Activated CD8-positive, alpha-beta memory T cell treated with anti-CD3 and anti-CD28 coated beads for 1 hour (primary cell): ENCODE measurements around the gene MTA2.

Source experiments
- DNase-seq, 2 donors: peaks; one replicate each; pipeline ENCODE4 v3.0.0-alpha.2; 2020; ENCODE audit warnings: low read depth in 1 of 2; ENCODE audit errors: extremely low read depth in 1 of 2

The MTA2 gene

DNA sequence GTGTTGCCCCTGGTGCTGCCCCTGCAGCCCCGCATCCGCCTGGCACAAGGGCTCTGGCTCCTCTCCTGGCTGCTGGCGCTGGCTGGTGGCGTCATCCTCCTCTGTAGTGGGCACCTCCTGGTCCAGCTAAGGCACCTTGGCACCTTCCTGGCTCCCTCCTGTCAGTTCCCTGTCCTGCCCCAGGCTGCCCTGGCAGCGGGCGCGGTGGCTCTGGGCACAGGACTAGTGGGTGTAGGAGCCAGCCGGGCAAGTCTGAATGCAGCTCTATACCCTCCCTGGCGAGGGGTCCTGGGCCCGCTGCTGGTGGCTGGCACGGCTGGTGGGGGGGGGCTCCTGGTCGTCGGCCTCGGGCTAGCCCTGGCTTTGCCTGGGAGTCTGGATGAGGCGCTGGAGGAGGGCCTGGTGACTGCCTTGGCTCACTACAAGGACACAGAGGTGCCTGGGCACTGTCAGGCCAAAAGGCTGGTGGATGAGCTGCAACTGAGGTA is 11.7 kb upstream of the MTA2 start:
- DNase-seq = no peak

DNA sequence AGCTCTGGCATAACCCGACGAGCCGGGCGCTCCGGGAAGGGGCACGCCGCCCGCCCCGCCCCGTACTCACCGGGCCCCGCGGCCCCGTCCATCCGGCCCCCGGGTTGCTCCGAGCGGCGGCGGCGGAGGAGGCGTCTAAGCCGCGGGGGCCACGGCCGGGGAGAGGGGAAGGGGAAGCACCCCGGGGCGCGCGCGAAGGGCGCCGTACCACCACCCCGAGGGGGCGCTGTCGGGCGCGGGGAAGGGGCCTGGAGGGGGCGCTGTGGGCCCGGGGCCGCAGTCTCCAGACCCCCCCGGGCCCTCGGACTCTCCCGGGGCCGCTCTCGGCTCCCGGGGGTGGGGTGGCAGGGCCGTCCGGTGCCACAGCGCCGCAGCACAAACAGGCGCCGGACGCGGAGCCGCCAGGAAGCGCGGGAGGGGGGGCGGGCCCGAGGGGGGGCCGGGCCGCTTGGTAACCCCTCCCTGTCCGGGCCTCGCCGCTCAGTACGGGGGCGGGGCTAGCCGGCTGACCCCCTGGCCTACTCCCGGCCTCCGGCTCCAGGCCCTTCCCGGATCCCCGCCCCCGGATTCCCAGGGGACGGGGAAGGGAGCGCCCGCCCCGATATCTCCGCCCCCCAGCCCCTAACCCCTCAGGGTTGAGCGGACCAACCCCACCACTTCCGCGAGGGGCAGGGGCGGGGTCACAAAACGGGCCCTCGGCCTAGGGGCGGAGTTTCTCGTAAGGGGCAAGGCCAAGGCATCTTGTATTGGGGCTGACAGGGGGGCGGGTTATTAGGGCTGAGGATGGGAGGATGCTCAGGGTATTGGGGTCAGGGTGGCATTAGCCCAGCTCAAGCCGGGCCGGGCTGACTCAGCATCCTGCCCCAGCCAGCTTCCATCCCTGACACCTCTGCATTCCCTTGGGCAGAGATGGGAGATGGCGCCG is 11.0 kb upstream of the MTA2 start, which contains the start of the genes EML3 and ROM1:
TSS of gene EML3 (minus strand) at position 410 of the 925 bp plus-strand sequence. CDS start at position 92, 318 bp downstream.
TSS of gene ROM1 (plus strand) at position 892 of the 925 bp plus-strand sequence. CDS start at position 917, 25 bp downstream.
- peak; percentile 68 to 79 for DNase-seq

DNA sequence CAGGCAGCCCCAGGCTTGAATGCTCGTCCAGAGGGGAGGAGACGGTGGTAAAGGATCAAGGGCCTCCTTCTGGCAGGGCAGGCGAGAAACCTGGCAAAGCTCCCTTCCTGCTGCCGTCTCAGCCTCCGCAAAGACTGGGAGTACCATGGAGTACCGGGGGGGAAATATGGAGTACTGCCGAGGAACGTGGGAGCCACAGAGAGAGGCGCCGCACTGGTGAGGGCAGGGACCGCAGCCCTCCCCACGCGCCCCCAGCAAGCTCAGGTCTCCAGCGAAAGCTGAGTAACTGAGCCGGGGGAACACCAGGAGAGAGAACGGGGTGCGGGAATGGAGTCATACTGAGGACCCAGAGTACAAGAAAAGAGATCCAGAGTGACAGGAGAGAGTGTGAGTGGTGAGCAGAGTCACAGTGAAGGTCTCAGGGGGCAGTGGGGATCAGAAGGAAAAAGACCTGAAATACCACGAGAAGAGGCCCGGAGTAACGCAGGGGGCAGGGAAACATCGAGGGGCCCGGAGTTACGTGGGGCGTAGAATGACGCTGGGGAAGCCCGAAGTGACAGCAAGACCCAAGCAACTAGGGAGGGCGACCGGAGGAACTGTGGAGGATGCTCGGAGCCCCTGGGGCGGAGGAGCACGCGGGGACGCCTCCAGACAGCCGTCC is 10.2 kb upstream of the MTA2 start:
- DNase-seq = no peak

DNA sequence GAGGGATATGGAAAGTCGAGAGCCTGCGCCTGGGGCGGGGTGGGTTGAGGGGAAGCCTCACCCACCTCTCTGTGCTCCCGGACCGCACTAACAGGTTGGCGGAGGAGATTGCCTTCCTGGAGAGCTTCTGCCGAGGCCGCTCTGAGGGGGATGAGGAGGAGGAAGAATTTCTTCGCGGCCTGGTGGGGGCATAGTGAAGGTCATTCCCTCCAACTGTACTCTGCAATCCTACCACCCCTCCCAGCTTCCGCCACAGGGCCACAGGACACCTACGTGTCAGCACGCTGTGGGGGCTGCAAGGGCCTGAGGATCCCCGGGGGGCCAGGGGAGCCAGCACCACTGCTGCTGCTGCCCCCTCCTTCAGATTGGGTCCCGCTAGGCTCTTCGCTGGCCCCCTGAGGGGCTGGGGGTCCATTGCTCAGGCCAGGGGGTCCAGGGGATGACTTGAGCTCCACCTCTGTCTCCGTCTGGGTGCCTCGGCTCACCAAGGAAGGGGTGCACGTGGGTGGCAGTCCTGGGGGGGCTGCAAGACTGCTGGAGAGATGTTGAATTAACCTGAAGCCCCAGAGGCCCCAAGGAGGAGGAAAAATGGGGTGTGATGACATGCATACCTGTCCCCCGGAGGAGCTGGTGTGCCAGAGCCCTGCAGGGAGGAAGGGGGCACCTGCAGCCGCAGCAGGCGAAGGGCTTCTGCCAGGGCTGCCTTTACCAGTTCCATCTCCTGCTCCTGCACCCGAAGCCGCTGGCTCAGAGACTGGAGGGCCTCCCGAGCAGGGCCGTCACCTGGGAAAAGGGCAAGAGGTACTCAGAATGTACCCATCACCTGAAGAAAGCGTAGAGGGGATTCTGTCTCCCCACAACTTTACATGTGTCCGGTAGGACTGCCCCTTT is 9.4 kb upstream of the MTA2 start:
- DNase-seq = no peak

DNA sequence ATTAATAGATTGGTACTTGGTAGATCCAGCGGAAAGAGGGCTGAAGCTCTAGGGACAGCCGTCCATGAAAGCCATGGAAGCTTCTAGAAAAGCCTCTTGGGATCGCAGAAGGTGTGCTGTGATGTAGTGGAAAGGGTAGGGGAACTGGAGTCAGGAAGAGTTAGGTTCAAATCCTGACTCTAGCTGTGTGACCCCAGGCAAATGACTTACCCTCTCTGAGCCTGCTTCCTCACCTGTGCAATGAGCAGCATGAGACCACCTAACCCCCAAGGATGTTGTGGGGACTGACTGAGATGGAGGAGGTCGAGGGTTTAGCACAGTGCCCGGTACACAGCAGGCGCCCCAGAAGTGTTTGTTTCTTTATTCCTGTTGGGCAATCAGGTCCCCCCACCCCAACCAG is 8.7 kb upstream of the MTA2 start:
- DNase-seq = no peak

DNA sequence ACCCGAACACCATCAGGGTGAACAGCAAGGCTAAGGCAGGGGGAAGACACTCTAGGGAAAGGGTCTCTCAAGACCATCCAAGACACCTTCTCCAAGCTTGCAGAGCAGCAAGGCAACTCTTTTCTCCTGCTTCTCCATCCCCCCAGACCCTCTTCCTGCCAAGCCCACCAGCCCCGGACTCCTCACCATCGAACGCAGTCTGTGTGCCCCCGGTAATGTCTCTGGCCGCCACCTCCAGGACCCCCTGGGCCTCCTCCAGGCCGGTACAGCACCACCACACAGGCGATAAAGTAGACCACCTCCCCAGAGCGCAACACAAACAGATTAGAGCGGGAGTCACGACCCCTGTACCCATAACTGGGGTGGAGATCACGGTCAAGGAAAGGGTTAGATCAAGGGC is 7.1 kb upstream of the MTA2 start:
- no peak for DNase-seq

DNA sequence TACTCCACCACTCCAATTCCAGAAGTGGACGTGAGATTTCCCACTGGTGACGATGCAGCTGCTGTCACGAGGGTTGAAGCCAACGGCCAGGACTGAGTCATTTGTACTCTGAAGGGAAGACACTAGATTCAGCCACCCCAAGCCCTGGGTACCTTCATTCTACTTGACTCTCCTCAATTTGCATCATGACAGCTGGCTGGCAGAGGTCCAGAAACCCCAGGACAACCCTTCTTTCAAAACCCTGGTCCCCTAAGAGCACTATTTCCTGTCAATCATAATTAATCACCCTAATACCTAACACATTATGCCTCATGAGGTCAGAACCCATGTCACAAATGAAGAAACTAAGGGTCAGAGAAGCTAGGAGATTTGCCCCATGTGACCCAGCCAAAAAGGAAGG is 6.0 kb upstream of the MTA2 start:
- DNase-seq = no peak

DNA sequence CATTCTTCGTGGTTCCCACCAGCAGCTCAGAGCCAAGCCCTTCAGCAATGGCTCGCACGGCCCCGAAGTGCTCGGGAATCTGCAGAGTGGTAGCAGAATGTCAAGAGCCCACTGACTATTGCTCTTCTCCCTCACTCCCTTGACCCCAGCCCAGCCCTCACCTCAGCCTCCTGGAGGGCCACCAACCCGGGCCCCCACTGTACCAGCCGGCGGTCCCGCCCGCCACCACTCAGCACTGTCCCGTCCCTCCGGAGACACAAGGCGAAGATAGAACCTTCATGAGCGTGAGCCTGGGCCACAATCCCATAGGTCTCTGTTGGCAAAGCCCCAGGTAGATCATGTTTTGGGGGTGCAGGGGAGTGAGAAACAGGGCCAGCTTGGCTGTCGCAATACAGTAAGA is 4.2 kb upstream of the MTA2 start:
- no peak for DNase-seq

DNA sequence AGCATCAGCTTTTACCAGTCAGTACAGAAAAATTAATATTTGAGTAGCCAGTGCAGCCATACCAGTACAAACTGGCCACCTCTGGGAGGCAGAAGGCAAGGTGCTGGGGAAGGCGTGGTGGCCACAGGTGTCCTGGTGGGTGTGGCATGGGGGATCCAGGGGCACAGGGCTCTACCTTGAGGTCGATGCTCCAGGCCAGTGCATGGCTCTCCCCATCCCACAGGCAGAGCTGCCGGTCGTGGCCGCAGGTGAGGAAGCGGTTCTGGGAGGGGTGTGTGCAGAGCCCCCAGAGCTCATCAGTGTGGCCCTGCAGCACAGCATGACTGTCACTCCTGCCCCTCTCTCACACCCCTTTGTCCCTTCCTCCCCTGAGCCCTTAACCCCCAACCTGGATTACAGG is 3.8 kb upstream of the MTA2 start:
- no peak for DNase-seq

DNA sequence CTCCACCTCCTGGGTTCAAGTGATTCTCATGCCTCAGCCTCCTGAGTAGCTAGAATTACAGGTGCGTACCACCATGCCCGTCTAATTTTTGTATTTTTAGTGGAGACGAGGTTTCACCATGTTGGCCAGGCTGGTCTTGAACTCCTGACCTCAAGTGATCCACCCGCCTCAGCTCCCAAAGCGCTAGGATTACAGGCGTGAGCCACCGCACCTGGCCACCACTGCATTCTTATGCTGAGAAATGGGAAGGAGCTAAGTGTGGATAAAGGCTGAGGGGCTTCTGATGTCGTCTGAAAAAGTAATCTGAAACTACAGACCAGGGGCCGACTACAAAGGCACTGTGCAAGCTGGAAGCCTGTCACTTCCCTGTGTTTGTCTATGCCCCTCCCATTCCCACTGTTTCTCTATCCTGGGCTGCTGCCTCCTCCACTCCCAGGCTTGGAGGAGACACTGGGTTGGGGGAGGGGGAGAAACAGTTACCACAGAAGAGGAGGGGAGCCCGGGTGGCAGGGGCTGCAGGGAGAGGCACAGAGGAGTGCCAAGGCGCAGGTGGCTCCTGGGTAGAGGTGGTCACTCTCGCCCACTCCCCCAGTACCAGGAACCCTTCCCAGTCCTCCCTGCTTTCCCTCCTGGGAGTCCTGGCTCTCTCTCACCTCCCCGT is 2.9 kb upstream of the MTA2 start:
- DNase-seq = no peak

DNA sequence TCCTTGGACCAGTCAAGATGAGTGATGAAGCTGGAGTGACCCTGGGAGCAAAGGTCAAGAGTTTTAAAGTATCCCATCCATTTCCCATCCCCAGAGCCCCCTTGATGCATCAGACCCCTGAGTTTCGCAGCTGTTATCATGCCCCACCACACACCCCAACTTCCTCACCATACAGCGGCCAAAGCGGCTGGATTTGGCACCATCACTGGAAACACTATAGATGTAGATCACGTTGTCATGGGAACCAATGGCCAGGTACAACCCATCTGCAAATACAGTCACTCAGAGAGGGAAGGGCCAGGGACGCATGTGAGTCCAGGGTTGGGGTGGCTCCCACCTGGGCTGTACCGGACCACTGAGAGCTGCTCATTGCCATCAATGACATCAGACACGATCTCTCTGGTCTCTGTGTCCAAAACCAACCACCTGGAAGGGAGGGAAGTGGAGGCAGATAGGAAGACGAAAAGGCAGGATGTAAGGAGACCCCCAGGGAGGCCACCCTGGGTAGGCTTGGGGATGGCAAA is 2.2 kb upstream of the MTA2 start:
- no peak for DNase-seq

DNA sequence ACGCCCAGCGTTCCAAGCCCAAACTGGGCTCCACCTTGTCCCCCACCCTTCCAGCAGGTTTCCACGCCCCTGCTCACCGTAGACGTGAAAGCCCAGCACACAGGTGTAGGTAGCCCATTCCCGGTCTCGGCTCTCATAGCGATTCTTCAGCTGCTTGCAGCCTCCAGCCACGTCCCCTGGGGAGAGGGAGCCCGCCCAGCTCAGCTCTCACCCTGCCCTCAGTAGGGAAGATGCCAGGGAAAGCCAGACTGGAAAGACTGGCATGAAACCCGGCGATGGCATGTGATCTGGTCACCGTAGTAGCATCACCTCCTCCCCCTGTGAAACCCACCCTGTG is 1.4 kb upstream of the MTA2 start:
- DNase-seq = no peak

DNA sequence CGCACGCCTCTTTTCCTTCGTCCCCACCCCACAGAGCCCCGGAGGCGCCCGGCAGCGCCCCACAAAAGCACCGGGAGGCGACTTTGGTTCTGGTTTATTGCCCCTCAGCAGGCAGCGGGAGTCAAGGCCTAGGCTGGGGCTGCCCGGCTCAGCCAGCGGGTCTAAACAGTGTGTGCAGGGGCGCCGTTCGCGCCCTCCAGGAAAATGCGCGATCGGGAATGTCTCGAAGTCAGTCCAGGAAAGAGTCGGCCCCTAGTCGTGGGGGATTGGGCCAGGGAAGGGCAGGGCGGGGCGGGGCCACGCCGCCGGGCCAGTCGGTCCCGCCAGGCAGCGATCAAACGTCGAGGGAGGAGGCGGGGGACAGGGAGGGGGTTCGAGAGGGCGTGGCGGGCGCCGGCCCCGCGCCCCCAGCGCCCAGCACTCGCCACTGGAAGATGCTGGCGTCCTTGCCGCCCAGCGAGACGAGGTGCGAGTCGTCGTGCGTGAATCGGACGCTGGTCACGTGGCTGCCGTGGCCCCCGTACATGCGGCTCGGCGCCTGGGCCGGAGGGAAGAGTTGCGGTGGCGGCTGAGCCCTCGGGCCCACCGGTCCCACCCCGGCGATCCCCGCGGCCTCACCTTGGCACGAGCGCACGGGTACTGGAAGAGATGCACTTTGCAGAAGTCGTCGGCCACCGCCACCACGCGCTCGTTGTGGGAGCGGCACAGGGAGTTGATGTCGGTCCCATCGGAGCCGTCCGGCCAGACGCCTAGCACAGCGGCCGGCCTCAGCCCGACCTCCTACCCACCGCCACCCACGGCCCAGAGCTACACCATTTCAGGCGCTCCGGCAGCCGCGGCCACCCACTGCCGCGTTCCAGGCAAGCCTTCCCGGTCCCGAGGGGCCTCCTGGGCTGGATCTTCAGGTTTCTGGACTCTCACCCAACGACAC is 741 bp upstream of the MTA2 start:
- DNase-seq = no peak

DNA sequence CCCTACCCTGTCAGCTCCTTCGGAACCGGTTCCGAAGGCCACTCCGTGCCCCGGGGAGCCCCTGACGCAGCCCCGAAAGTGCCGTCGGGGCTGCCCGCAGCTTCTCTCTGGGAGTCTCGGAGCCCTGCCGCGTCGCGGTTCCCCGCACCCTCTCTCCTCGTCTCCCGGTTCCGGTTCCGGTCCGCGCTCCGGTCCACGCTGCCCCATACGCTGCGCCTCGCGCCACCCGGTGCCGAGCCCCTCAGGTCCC is 618 bp downstream of the MTA2 start:
- DNase-seq = no peak

DNA sequence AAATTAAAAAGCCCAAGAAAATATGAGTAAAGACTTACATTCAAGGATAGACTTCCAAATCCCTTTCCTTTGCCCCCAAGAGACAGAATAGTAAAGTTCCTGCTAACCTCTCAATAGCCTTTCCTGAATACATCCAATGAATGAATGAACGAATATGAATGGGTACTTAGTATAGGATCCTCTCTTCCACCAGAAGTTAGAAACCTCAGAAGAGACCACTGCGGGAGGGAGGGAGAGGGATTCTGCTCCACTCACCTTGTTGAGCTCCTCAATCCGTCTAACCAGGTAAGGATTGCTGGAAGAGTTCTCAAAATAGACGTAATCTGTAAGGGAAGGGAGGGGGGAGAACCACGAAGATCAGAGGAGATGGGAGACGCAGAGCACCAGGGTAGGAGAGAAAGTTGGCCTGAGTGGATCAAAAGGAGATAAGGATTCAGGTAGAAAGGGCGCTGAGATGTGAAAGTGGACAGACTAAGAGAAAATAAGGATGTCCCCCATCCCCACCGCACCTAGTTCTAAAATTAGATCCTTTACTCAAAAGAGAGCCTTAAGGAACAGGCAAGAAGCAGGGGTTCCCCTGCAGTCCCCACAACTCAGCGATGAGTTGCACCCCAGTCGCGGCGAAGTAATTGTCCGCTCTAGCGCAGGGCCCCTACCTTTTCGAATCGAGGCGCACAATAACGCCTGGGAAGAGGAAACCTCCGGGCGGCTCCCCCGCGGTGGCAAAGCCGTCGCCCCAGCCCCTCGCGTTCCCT is 1.1 kb downstream of the MTA2 start:
- DNase-seq = no peak

DNA sequence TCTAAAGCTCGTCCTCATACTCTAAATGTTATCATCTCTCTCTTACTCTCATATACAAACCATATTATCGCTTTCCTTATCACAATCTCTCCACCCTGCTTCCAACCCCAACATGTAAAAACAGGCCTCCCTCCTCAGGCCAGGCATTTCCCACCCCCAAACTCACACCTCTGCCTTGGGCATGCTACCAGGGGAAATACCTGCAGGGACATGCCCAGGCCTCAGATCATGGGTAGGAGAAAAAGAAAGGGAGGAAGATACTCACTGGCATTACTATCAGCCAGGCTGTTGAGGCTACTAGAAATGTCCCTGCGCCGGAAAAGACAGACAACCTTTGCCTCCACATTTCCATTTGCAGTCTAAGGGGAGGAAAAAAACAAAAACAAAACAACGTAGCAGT is 1.8 kb downstream of the MTA2 start:
- no peak for DNase-seq

DNA sequence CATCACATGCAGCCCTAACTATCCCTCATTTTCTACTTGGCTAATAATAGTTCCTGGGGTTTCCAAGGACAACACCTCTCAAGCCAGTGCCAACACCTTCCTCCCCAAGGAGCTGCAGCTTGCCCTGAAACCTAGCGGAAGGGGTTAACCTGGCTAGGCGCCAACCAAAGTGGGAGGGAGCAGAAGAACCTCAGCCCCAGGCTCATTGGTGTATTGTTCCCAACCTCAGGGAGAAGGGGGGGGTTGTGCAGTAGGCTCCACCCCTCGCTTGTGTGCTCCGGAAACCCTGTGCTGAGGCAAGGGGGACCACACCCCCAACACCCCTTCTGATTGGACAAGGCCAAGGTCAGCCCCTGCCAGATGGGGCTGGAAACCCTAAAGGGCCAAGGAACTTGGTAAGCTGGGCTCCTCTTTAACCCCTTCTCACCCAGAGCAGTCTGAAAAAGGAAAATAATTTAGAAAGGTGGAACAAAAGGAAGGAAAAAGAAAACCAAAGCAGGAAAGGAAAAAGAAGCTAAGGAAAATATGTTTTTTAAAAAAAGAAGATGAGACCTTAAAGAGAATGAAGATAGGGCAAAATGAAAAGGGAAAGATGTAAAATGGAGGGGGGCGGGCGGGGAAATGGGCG is 2.5 kb downstream of the MTA2 start:
- DNase-seq = peak; percentile 86 to 91

DNA sequence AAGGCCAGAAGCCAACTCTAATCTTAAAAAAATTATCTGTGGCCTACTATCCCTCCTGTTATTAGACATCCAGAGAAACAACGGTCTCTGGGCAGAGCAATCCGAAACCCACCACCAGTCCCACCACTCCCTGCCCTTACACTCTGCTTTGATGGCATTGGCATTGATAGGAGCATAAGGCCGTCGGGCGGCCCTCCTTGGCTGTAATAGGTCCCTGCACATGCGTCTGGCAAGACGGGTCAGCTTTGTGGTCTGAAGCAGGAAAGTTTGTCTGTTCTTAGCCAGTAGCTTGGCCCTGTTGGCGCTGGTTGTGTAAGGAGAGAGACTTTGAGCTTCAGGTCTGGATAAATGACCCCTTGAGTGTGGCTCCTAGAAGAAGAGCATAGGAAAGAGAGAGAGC is 6.5 kb downstream of the MTA2 start:
- DNase-seq = no peak
